HG02642 (cell line): ENCODE data around the gene RAB3B.
"Not testable (repeated sequence)": the region's sequence is repeated elsewhere in the genome, so short reads cannot be mapped to it uniquely, and the experiment has no call there.

ENCODE experiments used
- ATAC-seq: cut with Tn5 transposase; IDR thresholded peaks from one replicate; pipeline ENCODE4 v1.9.1; 2021; ENCODE audit warnings: mild to moderate bottlenecking; ENCODE audit not compliant: unreplicated experiment, poor library complexity

The RAB3B gene

DNA sequence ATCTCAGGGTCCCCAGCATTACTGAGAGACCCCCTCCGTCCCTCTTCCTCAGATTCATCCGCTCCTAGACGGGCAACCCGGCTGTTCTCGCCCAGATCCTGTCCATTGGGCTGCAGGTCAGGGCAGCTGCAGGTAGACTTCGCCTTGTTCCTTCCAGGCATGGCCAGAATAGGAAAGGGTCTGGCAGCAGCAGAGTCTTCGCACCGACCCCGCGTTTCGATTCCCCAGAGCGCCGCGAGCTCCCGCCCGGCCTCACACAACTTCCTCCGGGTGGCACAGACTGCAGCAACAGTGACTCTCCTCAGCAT is 112.2 kb downstream of the RAB3B start:
- ATAC-seq, result peak; percentile 7

GRCh38 chr1:51877434-51878307 is 112.8 kb downstream of the RAB3B start:
- ATAC-seq, result no peak

GRCh38 chr1:51875836-51876235 is 114.7 kb downstream of the RAB3B start:
- ATAC-seq, result no peak

- no peak for ATAC-seq
These were observed 115.2 kb downstream of the RAB3B start for GRCh38 chr1:51875291-51875772.

DNA sequence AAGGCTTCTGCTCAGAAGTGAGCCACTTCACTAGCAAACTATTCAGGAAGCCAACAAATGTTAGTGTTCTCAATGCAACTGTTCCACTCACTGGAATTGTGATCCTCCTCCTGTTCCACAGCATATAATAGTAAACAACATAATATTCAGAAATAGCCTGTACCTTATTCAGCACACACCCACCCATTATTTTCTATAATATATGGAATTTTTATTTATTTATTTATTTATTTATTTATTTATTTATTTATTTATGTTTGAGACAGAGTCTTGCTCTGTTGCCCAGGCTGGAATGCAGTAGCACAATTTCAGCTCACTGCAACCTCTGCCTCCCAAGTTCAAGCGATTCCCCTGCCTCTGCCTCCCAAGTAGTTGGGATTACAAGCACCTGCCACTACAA is 117.2 kb downstream of the RAB3B start:
- not testable (repeated sequence) for ATAC-seq

DNA sequence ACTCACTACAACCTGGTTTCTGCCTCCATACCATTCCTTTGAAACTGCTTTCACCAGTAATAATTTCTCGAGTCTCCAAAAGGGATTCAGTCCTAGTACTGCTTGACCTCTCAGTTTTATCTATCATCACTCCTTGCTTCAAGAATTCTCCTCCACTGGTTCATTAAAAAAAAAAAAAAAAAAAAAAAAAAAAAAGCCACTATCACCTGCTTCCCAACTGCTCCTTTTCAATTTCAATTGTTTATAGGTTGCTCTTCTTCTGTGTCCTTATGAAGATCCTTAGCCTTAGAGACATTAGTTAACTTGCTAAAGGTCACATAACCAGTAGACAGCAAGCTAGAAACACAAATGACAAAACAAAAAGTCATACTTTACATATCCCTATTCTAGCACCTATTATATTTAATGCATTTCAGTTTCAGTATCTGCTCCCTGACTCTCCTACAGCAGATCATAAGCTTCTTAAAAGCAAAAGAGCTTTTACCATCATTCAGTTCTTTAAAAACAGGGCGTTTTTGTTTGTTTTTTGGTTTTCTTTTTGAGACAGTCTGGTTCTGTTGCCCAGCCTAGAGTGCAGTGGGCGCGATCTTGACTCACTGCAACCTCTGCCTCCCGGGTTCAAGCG is 119.0 kb downstream of the RAB3B start:
- ATAC-seq, result no peak

DNA sequence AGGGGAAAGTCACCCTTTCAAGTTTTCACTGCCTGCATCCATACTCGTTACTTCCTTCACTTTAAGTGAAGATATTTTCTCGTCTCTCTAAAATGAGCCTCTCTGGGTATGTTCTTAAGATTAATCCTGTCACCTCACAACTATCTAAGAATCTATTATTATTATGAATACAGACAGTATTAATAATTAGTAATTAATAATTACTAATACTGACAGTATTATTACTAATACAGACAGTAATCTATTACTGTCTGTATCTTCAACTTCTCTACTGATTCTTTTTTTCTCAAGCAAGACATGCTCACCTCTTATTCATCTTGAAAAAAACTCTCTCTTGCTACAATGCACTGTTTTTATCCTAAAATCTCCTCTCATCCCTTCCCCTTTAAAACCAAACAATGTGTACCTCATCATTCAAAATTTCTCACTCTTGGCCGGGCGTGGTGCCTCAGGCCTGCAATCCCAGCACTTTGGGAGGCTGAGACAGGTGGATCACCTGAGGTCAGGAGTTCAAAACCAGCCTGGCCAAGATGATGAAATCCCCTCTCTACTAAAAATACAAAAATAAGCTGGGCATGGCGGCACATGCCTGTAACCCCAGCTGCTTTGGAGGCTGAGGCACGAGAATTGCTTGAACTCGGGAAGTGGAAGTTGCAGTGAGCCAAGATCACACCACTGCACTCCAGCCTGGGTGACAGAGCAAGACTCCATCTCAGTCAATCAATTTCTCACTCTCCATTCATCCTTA is 119.7 kb downstream of the RAB3B start:
- ATAC-seq, result no peak

- no peak for ATAC-seq
These were observed 122.8 kb downstream of the RAB3B start for GRCh38 chr1:51867479-51868232.

GRCh38 chr1:51863384-51863783 is 127.1 kb downstream of the RAB3B start:
- no peak for ATAC-seq

GRCh38 chr1:51861669-51862068 is 128.8 kb downstream of the RAB3B start:
- no peak for ATAC-seq

GRCh38 chr1:51859735-51860134 is 130.8 kb downstream of the RAB3B start:
- no peak for ATAC-seq

GRCh38 chr1:51859333-51859732 is 131.2 kb downstream of the RAB3B start:
- no peak for ATAC-seq

DNA sequence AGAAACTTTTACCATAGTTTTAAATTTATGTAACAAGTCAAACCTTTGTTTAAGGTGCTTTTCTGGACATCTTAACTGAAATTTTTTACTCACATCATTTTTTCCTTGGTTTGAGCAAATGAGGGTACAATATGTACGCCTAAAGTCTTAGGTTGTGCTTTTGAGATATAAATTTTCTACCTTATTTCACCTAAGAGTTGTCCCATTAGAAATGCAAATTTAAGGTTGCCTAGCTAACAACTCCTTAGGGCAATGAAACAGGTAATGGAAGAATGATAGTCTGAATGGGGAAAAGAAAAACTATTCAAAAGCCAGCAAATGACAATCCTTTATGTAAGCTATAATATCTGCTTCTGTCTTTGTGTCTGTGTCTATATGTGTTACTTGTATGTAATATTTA is 131.6 kb downstream of the RAB3B start:
- no peak for ATAC-seq
